T-helper 1 cell treated with Interleukin-12 subunit alpha and Interleukin-12 subunit beta and Interleukin-4 antibody, amounts not matched to agents 30 μg/mL and 1 μg/mL, for 36 hours (primary cell): ENCODE results near the gene POU3F1.

ENCODE experiments used
- H3K27ac Mint-ChIP-seq: one replicate; pipeline ENCODE4 v1.8.0; 2021; ENCODE audit warnings: mild to moderate bottlenecking, mixed read lengths
- H3K27me3 Mint-ChIP-seq: one replicate; pipeline ENCODE4 v1.8.0; 2021; ENCODE audit warnings: low read depth, mixed read lengths
- H3K36me3 Mint-ChIP-seq: one replicate; pipeline ENCODE4 v1.8.0; 2021; ENCODE audit warnings: low read depth, mixed read lengths
- H3K4me1 Mint-ChIP-seq: one replicate; pipeline ENCODE4 v1.8.0; 2021; ENCODE audit warnings: low read depth, mixed read lengths
- H3K4me3 Mint-ChIP-seq: one replicate; pipeline ENCODE4 v1.8.0; 2021; ENCODE audit warnings: mild to moderate bottlenecking, moderate library complexity, mixed read lengths
- H3K9me3 Mint-ChIP-seq: one replicate; pipeline ENCODE4 v1.8.0; 2021; ENCODE audit warnings: mixed read lengths

POU3F1 gene

GRCh38 chr1:38082769-38083263, 36.2 kb upstream of the POU3F1 start:
- no peak overlapping the region for H3K27ac Mint-ChIP-seq
- peaks cover 3% of the 10 kb centered on the region for H3K27me3 Mint-ChIP-seq
- H3K4me1 Mint-ChIP-seq, result no peaks in the 10 kb centered on the region

GRCh38 chr1:38079019-38079418, 32.4 kb upstream of the POU3F1 start:
- Mint-ChIP-seq H3K27me3 (no peaks in the 10 kb centered on the region), H3K4me1 (no peaks in the 10 kb centered on the region), H3K9me3 (no peaks in the 10 kb centered on the region), H3K36me3 (no peaks in the 10 kb centered on the region), H3K4me3 (no peak overlapping the region), H3K27ac (no peak overlapping the region)

More at GRCh38 chr1:38082769-38083263, 36.2 kb upstream of the POU3F1 start:
- H3K9me3 Mint-ChIP-seq, result no peaks in the 10 kb centered on the region
- H3K36me3 Mint-ChIP-seq, result no peaks in the 10 kb centered on the region
- H3K4me3 Mint-ChIP-seq, result no peak overlapping the region

DNA sequence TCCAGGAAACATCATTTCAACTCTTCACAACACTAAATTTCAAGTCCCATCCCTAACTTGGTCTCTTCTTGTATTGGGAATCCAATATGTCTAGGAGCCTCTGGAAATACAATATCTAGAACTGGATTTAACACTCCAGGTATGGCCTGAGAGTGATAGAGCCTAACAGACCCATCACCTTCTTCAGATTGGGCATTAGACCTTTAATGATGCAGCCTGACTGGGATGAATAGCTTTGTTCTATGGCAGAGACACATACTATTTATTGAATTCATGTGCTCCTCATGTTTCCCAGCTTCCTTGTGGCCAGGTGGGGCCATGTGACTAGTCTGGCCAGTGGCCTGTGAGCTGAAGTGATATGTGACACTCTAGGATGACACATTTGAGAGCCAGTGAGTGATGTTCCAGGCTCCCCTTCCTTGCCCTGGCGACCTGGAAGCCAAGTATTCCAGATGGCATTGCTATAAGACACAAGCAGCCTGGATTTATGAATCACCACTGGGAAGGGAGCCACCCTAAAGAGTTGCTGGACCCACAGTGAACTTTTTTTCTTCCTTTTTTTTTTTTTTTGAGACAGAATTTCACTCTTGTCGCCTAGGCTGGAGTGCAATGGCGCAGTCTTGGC, 31.0 kb upstream of the POU3F1 start:
- H3K4me3 Mint-ChIP-seq, result no peak overlapping the region
- no peaks in the 10 kb centered on the region for H3K9me3 Mint-ChIP-seq
- no peaks in the 10 kb centered on the region for H3K36me3 Mint-ChIP-seq
- no peaks in the 10 kb centered on the region for H3K4me1 Mint-ChIP-seq
- no peaks in the 10 kb centered on the region for H3K27me3 Mint-ChIP-seq
- no peak overlapping the region for H3K27ac Mint-ChIP-seq

- Mint-ChIP-seq H3K4me3 (no peak overlapping the region), H3K27ac (no peak overlapping the region), H3K27me3 (peaks cover 4% of the 10 kb centered on the region), H3K36me3 (no peaks in the 10 kb centered on the region), H3K9me3 (no peaks in the 10 kb centered on the region), H3K4me1 (no peaks in the 10 kb centered on the region)
Observed at GRCh38 chr1:38076455-38076854, 29.9 kb upstream of the POU3F1 start.

DNA sequence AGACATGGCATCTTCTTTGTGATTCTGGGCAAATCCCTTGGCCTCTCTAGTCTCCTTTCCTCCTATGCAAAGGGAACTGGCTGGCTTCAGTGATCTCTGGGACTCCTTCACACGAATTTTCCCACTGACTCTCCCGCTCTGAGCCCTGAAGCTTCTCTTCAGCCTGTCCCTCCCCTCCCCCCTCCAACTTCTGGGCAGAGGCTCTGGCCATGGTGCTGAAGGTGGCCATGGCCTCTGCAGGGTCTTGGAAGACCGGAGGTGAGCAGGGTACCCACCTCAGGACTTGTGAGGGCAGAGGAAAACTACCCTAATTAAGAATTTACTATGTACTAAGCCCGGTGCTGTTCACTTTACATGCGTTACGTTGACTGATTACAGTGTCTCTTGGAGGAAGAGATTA, 29.4 kb upstream of the POU3F1 start:
- Mint-ChIP-seq H3K27me3 (peaks cover 4% of the 10 kb centered on the region), H3K36me3 (no peaks in the 10 kb centered on the region), H3K4me1 (no peaks in the 10 kb centered on the region), H3K27ac (no peak overlapping the region), H3K4me3 (no peak overlapping the region), H3K9me3 (no peaks in the 10 kb centered on the region)

DNA sequence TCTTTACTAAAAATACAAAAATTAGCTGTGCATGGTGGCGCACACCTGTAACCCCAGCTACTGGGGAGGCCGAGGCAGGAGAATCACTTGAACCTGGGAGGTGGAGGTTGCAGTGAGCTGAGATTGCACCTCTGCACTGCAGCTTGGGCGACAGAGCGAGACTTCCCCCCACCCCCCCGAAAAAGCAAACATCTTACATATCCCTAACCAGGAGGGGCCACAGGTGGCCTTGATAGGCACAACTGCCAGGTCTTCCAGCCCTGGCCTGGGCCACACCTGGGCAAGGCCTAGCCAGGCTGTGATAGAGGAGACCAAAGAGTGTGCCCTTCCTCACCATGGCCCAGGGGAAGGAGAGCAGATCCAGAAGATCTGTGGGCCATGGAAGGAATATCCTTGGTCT, 28.6 kb upstream of the POU3F1 start:
- peaks cover 8% of the 10 kb centered on the region for H3K27me3 Mint-ChIP-seq
- no peaks in the 10 kb centered on the region for H3K4me1 Mint-ChIP-seq
- H3K27ac Mint-ChIP-seq, result no peak overlapping the region
- H3K36me3 Mint-ChIP-seq, result no peaks in the 10 kb centered on the region
- no peaks in the 10 kb centered on the region for H3K9me3 Mint-ChIP-seq
- H3K4me3 Mint-ChIP-seq, result no peak overlapping the region

DNA sequence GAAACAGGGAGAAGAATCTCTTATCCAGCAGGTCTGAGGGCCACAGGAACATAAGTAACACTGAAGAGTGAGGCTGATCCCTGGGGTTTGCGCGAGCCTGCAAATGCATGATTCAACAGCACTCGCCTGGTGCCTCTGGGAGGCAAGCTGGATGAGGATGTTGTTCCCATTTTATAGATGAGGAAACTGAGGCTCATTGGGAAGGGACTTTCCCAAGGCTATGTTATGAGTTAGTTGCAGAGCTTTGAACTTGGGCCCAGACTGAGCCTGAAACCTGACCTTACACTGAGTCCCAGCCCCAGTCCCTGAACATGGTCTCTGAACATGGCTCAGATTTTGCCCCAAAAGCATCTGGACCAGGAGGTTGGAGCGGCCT, 27.7 kb upstream of the POU3F1 start:
- Mint-ChIP-seq H3K9me3 (no peaks in the 10 kb centered on the region), H3K27me3 (peaks cover 14% of the 10 kb centered on the region)

GRCh38 chr1:38073534-38074301, 27.1 kb upstream of the POU3F1 start:
- Mint-ChIP-seq H3K4me3 (no peak overlapping the region), H3K4me1 (no peaks in the 10 kb centered on the region), H3K36me3 (no peaks in the 10 kb centered on the region), H3K27me3 (peaks cover 14% of the 10 kb centered on the region), H3K27ac (no peak overlapping the region), H3K9me3 (no peaks in the 10 kb centered on the region)

More for the DNA sequence above, 27.7 kb upstream of the POU3F1 start:
- Mint-ChIP-seq H3K36me3 (no peaks in the 10 kb centered on the region), H3K4me3 (no peak overlapping the region), H3K27ac (no peak overlapping the region), H3K4me1 (no peaks in the 10 kb centered on the region)

DNA sequence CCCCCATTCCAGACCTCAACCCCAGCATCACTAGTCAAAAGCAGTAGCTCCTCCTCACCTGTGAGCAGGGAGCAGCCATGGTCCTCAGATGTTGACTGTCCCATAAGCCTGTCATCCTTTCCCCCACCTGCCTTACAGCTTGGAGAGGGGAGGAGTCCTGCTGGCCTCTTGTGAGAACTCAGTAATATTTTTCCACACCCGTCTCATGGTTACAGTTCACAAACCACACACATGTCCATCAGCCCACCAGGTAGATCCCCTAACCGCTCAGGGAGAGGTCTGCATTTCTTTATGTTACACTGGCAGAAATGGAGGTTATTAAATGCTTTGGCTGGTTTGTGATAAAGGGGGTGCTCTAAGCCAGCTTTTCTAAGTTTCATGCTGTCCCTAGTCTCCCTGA, 26.3 kb upstream of the POU3F1 start:
- Mint-ChIP-seq H3K36me3 (no peaks in the 10 kb centered on the region), H3K27me3 (peaks cover 16% of the 10 kb centered on the region), H3K4me1 (no peaks in the 10 kb centered on the region), H3K27ac (no peak overlapping the region), H3K9me3 (no peaks in the 10 kb centered on the region), H3K4me3 (no peak overlapping the region)

GRCh38 chr1:38071312-38072256, 25.0 kb upstream of the POU3F1 start:
- no peak overlapping the region for H3K4me3 Mint-ChIP-seq
- no peaks in the 10 kb centered on the region for H3K36me3 Mint-ChIP-seq
- H3K4me1 Mint-ChIP-seq, result no peaks in the 10 kb centered on the region
- H3K27ac Mint-ChIP-seq, result no peak overlapping the region
- no peaks in the 10 kb centered on the region for H3K9me3 Mint-ChIP-seq
- H3K27me3 Mint-ChIP-seq, result peaks cover 21% of the 10 kb centered on the region

GRCh38 chr1:38068980-38069340, 22.4 kb upstream of the POU3F1 start:
- H3K4me3 Mint-ChIP-seq, result no peak overlapping the region
- peaks cover 21% of the 10 kb centered on the region for H3K27me3 Mint-ChIP-seq
- H3K27ac Mint-ChIP-seq, result no peak overlapping the region
- no peaks in the 10 kb centered on the region for H3K4me1 Mint-ChIP-seq
- H3K36me3 Mint-ChIP-seq, result no peaks in the 10 kb centered on the region
- no peaks in the 10 kb centered on the region for H3K9me3 Mint-ChIP-seq

GRCh38 chr1:38068220-38068979, 21.8 kb upstream of the POU3F1 start:
- no peak overlapping the region for H3K27ac Mint-ChIP-seq
- H3K27me3 Mint-ChIP-seq, result peaks cover 21% of the 10 kb centered on the region
- no peaks in the 10 kb centered on the region for H3K9me3 Mint-ChIP-seq
- H3K4me1 Mint-ChIP-seq, result no peaks in the 10 kb centered on the region
- H3K4me3 Mint-ChIP-seq, result no peak overlapping the region
- H3K36me3 Mint-ChIP-seq, result no peaks in the 10 kb centered on the region

GRCh38 chr1:38064197-38064903, 17.8 kb upstream of the POU3F1 start:
- Mint-ChIP-seq H3K27me3 (peaks cover 12% of the 10 kb centered on the region), H3K36me3 (no peaks in the 10 kb centered on the region), H3K4me3 (no peak overlapping the region), H3K9me3 (no peaks in the 10 kb centered on the region), H3K27ac (no peak overlapping the region), H3K4me1 (no peaks in the 10 kb centered on the region)
